NT2/D1 (cell line): ENCODE data around the gene TIAM2.

Source experiments
- YY1 ChIP-seq: IDR thresholded peaks from 2 replicates; pipeline ENCODE4 v1.6.1; 2011; ENCODE audit not compliant: insufficient read length, insufficient read depth
- ZNF274 ChIP-seq: IDR thresholded peaks from 2 replicates; pipeline ENCODE4 v1.6.1; 2011; ENCODE audit warnings: mild to moderate bottlenecking, low read depth, low read length

DNA sequence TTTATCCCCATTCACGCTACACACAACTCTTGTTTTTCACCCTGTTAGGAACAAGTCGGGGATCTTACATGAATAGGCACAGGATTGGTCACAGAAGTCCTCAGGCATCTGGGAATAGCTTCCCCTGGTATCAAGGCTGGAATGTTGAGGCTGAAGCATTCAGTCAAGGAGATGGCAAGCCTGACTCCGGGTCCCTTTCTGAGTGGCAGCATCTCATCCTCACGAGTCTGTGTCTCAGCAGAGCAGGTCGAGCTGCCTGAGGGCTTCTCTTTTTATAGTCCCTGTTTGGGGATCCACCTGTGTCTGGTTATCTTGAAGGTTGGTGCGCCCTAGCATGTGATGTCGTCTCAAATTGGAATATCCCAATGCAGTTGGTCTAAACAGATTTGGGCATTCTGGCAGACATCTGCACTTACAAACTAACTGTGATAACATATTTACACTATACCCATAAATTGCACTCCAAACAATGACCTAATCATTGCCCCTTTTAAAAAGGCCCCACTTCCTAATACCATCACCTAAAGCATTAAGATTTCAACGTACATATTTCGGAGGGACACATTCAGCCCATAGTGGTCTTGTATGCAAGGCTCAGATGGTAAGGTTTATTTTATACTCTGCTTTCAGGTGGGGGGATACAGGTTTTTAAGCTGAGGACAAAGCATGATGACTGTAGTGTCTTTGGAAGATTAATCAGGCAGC lies 156.0 kb downstream of the TIAM2 start:
- no peak for TF ChIP-seq YY1
- TF ChIP-seq ZNF274, result no peak
